ENCODE results near the gene C16orf90.

Gene C16orf90

DNA sequence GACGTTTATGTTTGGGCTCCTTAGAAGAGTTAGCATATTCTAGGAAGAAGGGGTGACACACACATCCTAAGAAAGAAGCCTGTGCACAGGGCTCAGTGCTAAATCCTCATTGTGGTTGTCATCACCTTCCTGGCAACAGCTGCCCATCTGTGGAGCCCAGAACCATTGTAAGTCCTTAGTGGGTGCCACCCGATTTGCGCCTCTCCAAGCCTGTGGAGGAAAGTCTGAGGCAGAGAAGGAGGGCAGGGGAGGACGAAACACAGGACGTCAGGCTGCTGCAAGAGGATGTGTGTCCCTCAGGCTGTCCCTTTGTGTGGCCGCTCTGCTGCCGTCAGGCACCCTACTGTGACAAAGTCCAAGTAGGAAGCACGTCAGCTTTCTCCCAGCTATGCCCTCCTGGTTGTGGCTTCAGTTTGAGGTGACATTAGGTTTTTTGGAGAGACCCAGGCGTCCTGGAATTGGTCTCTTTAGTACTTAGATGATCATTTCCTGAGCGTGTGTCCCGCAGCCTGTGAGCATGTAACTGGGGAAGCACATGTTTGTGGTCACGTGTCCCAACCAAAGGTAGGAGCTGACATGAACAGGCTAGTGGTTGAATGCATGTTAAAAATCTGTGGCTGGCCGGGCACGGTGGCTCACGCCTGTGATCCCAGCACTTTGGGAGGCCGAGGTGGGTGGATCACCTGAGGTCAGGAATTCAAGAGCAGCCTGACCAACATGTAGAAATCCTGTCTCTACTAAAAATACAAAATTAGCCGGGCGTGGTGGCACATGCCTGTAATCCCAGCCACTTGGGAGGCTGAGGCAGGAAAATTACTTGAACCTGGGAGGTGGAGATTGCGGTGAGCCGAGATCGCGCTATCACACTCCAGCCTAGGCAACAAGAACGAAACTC is 16.2 kb upstream of the C16orf90 start:
- CTCF ChIA-PET = interaction anchor here (0.6 to 1.0 kb wide), 2 partner anchors 12 to 905 kb away, joined by 3 read pairs; partner anchors contain the start of gene CORO7
- Histone ChIP-seq H3K27ac (ENCODE audit: extremely low read depth, low read depth, low read length) (no peak overlapping the region), H3K4me1 (ENCODE audit: control insufficient read depth, insufficient read depth, low read length) (peaks cover 3% of the 10 kb centered on the region; the same call in 1 of the 2 replicates), H3K36me3 (ENCODE audit: control insufficient read depth in 2 of 2, insufficient read depth in 1 of 2, low read length in 2 of 2) (peaks cover 28 to 85% of the 10 kb centered on the region in 2 experiments), H3K9me3 (ENCODE audit: control insufficient read depth, insufficient read depth, low read depth, low read length) (no peaks in the 10 kb centered on the region), H3K4me3 (ENCODE audit: low read depth, low read length) (no peak overlapping the region)
- POLR2A ChIA-PET = interaction anchor here (1.4 kb wide), 1 partner anchor 110 kb away, joined by 3 read pairs; the partner anchor contains the start of genes ZNF174 and ZSCAN32
- TF ChIP-seq, protein P1, sequence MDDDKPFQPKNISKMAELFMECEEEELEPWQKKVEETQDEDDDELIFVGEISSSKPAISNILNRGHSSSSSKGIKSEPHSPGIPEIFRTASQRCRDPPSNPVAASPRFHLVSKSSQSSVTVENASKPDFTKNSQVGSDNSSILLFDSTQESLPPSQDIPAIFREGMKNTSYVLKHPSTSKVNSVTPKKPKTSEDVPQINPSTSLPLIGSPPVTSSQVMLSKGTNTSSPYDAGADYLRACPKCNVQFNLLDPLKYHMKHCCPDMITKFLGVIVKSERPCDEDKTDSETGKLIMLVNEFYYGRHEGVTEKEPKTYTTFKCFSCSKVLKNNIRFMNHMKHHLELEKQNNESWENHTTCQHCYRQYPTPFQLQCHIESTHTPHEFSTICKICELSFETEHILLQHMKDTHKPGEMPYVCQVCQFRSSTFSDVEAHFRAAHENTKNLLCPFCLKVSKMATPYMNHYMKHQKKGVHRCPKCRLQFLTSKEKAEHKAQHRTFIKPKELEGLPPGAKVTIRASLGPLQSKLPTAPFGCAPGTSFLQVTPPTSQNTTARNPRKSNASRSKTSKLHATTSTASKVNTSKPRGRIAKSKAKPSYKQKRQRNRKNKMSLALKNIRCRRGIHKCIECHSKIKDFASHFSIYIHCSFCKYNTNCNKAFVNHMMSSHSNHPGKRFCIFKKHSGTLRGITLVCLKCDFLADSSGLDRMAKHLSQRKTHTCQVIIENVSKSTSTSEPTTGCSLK (tag by site-specific recombination; IDR thresholded peaks at IDR 0.05) = no peak
- no peak for TF ChIP-seq SP3 (tag by site-specific recombination; IDR thresholded peaks at IDR 0.05)
- TF ChIP-seq, protein P2, sequence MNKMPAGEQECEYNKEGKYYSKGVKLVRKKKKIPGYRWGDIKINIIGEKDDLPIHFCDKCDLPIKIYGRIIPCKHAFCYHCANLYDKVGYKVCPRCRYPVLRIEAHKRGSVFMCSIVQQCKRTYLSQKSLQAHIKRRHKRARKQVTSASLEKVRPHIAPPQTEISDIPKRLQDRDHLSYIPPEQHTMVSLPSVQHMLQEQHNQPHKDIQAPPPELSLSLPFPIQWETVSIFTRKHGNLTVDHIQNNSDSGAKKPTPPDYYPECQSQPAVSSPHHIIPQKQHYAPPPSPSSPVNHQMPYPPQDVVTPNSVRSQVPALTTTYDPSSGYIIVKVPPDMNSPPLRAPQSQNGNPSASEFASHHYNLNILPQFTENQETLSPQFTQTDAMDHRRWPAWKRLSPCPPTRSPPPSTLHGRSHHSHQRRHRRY (tag by site-specific recombination; IDR thresholded peaks at IDR 0.05) = no peak
- no peak for TF ChIP-seq ZNF202 (tag by site-specific recombination; IDR thresholded peaks at IDR 0.05; ENCODE audit: borderline replicate concordance)
- no peak for TF ChIP-seq ZNF670 (tag by site-specific recombination; IDR thresholded peaks at IDR 0.05; ENCODE audit: low read depth)
- TF ChIP-seq, protein P3, sequence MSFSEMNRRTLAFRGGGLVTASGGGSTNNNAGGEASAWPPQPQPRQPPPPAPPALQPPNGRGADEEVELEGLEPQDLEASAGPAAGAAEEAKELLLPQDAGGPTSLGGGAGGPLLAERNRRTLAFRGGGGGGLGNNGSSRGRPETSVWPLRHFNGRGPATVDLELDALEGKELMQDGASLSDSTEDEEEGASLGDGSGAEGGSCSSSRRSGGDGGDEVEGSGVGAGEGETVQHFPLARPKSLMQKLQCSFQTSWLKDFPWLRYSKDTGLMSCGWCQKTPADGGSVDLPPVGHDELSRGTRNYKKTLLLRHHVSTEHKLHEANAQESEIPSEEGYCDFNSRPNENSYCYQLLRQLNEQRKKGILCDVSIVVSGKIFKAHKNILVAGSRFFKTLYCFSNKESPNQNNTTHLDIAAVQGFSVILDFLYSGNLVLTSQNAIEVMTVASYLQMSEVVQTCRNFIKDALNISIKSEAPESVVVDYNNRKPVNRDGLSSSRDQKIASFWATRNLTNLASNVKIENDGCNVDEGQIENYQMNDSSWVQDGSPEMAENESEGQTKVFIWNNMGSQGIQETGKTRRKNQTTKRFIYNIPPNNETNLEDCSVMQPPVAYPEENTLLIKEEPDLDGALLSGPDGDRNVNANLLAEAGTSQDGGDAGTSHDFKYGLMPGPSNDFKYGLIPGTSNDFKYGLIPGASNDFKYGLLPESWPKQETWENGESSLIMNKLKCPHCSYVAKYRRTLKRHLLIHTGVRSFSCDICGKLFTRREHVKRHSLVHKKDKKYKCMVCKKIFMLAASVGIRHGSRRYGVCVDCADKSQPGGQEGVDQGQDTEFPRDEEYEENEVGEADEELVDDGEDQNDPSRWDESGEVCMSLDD (tag by site-specific recombination; IDR thresholded peaks at IDR 0.05) = no peak
- TF ChIP-seq, protein P4, sequence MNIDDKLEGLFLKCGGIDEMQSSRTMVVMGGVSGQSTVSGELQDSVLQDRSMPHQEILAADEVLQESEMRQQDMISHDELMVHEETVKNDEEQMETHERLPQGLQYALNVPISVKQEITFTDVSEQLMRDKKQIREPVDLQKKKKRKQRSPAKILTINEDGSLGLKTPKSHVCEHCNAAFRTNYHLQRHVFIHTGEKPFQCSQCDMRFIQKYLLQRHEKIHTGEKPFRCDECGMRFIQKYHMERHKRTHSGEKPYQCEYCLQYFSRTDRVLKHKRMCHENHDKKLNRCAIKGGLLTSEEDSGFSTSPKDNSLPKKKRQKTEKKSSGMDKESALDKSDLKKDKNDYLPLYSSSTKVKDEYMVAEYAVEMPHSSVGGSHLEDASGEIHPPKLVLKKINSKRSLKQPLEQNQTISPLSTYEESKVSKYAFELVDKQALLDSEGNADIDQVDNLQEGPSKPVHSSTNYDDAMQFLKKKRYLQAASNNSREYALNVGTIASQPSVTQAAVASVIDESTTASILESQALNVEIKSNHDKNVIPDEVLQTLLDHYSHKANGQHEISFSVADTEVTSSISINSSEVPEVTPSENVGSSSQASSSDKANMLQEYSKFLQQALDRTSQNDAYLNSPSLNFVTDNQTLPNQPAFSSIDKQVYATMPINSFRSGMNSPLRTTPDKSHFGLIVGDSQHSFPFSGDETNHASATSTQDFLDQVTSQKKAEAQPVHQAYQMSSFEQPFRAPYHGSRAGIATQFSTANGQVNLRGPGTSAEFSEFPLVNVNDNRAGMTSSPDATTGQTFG (tag by site-specific recombination; IDR thresholded peaks at IDR 0.05; ENCODE audit: borderline replicate concordance) = no peak
- TF ChIP-seq, protein P5, sequence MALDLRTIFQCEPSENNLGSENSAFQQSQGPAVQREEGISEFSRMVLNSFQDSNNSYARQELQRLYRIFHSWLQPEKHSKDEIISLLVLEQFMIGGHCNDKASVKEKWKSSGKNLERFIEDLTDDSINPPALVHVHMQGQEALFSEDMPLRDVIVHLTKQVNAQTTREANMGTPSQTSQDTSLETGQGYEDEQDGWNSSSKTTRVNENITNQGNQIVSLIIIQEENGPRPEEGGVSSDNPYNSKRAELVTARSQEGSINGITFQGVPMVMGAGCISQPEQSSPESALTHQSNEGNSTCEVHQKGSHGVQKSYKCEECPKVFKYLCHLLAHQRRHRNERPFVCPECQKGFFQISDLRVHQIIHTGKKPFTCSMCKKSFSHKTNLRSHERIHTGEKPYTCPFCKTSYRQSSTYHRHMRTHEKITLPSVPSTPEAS (tag by site-specific recombination; IDR thresholded peaks at IDR 0.05) = no peak
- no peak for TF ChIP-seq ZNF341 (tag by site-specific recombination; IDR thresholded peaks at IDR 0.05; ENCODE audit: low read depth)
- TF ChIP-seq ZNF558 (tag by site-specific recombination; IDR thresholded peaks at IDR 0.05) = no peak

DNA sequence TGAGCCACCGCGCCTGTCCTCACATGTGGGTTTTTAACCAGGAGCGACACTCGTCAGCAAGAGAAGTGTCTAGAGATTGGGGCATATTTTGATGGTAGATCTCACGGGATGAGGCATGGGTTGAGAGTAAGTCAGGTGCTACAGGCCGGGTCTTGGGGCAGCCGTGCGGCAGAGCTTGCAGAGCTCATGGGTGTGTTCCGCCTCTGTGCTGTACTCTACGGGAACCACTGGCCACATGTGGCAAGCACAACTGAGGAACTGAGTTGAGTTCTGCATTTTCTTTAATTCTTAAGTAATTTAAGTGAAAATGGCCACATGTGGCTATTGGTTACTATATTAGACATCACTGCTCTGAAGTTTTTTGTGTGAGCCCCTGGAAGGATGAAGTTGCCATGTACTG is 15.1 kb upstream of the C16orf90 start:
- peaks cover 3% of the 10 kb centered on the region; the same call in 1 of the 2 replicates for H3K4me1 ChIP-seq (ENCODE audit: control insufficient read depth, insufficient read depth, low read length)
- H3K27ac ChIP-seq (ENCODE audit: extremely low read depth, low read depth, low read length) = no peak overlapping the region
- no peak overlapping the region for H3K4me3 ChIP-seq (ENCODE audit: low read depth, low read length)
- H3K9me3 ChIP-seq (ENCODE audit: control insufficient read depth, insufficient read depth, low read depth, low read length) = no peaks in the 10 kb centered on the region
- POLR2A ChIA-PET = no interaction called here
- CTCF ChIA-PET = interaction anchor here (1.0 kb wide), 1 partner anchor 11 kb away, joined by 3 read pairs; no protein-coding TSS in a partner anchor
- H3K36me3 ChIP-seq (ENCODE audit: control insufficient read depth in 2 of 2, insufficient read depth in 1 of 2, low read length in 2 of 2) = peaks cover 33 to 84% of the 10 kb centered on the region in 2 experiments
- TF ChIP-seq GFI1B (tag by site-specific recombination; IDR thresholded peaks at IDR 0.05) (no peak), ZNF777 (tag by site-specific recombination; IDR thresholded peaks at IDR 0.05; ENCODE audit: borderline replicate concordance) (no peak), OSR2 (tag by site-specific recombination; IDR thresholded peaks at IDR 0.05) (no peak), KLF9 (tag by site-specific recombination; IDR thresholded peaks at IDR 0.05; ENCODE audit: low read depth) (no peak), SP3 (tag by site-specific recombination; IDR thresholded peaks at IDR 0.05) (no peak), ZNF416 (tag by site-specific recombination; IDR thresholded peaks at IDR 0.05) (no peak)
- TF ChIP-seq, protein P6, sequence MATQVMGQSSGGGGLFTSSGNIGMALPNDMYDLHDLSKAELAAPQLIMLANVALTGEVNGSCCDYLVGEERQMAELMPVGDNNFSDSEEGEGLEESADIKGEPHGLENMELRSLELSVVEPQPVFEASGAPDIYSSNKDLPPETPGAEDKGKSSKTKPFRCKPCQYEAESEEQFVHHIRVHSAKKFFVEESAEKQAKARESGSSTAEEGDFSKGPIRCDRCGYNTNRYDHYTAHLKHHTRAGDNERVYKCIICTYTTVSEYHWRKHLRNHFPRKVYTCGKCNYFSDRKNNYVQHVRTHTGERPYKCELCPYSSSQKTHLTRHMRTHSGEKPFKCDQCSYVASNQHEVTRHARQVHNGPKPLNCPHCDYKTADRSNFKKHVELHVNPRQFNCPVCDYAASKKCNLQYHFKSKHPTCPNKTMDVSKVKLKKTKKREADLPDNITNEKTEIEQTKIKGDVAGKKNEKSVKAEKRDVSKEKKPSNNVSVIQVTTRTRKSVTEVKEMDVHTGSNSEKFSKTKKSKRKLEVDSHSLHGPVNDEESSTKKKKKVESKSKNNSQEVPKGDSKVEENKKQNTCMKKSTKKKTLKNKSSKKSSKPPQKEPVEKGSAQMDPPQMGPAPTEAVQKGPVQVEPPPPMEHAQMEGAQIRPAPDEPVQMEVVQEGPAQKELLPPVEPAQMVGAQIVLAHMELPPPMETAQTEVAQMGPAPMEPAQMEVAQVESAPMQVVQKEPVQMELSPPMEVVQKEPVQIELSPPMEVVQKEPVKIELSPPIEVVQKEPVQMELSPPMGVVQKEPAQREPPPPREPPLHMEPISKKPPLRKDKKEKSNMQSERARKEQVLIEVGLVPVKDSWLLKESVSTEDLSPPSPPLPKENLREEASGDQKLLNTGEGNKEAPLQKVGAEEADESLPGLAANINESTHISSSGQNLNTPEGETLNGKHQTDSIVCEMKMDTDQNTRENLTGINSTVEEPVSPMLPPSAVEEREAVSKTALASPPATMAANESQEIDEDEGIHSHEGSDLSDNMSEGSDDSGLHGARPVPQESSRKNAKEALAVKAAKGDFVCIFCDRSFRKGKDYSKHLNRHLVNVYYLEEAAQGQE (tag by site-specific recombination; IDR thresholded peaks at IDR 0.05) = no peak
- TF ChIP-seq, protein P7, sequence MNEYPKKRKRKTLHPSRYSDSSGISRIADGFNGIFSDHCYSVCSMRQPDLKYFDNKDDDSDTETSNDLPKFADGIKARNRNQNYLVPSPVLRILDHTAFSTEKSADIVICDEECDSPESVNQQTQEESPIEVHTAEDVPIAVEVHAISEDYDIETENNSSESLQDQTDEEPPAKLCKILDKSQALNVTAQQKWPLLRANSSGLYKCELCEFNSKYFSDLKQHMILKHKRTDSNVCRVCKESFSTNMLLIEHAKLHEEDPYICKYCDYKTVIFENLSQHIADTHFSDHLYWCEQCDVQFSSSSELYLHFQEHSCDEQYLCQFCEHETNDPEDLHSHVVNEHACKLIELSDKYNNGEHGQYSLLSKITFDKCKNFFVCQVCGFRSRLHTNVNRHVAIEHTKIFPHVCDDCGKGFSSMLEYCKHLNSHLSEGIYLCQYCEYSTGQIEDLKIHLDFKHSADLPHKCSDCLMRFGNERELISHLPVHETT (tag by site-specific recombination; IDR thresholded peaks at IDR 0.05) = no peak

Measured in HEK293 (cell line).